Inflammatory macrophage (primary cell): Measurements from ENCODE around the gene NEK5.
"Not testable (repeated sequence)": the region's sequence is repeated elsewhere in the genome, so short reads cannot be mapped to it uniquely, and the experiment has no call there.

Source experiments
- DNase-seq, 2 donors: peaks; one replicate each; pipeline ENCODE4 v3.0.0-alpha.2; 2020 to 2022

Gene NEK5

DNA sequence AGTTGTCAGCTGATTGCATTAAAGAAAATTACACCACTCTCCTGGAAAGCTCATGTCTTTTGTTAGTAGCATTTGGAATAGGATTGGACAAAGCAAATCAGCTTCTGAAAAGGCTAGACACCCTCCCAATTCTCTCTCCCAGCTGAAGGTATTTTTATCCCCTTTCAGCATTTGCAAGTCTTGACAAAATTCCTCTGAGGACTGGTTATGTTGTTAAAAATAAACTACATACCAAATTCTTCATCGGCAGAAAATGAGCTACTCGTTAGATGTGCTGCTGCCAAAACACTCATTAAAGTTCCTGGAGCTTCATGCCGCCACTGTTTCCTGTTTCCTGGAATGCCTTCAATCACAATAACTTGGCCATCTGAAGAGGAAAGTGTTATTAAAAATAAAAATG is 67.3 kb downstream of the NEK5 start:
- no peak for DNase-seq

DNA sequence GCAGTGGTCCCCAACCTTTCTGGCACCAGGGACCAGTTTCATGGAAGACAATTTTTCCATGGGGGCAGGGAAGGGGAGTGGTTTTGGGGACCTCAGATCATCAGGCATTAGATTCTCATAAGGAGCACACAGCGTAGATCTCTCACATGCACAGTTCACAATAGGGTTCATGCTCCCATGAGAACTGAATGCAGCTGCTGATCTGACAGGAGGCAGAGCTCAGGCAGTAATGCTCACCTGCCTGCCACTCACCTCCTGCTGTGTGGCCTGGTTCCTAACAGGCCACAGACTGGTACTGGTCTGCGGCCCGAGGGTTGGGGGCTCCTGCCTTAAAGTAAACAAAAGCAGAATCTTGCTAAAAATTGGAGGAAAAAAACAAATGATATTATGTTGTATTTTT is 67.8 kb downstream of the NEK5 start:
- not testable (repeated sequence) for DNase-seq

DNA sequence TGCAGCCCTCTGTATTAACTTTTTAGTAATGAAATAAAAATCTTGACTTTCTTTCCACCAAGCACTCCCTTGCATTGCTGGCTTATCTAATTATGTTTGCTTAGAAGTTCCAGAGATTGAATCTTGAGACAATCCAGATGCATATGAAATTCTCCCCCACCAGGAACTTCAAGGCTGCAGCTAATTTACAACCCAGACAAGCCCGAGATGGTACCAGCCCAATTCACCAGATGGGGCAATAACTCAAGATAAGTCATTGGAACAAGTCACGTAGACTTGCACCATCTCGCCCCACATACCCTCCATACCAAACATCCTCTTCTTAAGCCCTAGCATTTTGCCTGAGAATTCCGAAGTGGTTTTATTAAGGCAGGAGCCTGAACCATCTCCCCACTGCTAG is 75.4 kb downstream of the NEK5 start:
- DNase-seq, result no peak

- no peak for DNase-seq
These were observed 77.5 kb downstream of the NEK5 start for GRCh38 chr13:52051400-52051799.

DNA sequence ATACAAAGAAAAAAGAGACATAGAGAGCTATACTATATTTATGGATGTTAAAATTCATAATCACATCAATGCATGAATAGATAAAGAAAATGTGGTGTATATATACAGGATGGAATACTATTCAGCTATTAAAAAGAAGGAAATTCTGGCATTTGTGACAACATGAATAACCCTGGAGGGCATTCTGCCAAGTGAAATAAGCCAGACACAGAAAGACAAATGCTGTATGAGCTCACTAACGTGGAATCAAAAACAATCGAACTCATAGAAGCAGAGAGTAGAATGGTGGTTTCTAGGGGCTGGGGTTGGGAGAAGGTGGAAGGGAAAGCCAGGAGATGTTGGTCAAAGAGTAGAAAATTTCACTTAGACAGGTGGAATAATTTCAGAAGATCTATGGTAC is 80.4 kb downstream of the NEK5 start:
- no peak for DNase-seq

DNA sequence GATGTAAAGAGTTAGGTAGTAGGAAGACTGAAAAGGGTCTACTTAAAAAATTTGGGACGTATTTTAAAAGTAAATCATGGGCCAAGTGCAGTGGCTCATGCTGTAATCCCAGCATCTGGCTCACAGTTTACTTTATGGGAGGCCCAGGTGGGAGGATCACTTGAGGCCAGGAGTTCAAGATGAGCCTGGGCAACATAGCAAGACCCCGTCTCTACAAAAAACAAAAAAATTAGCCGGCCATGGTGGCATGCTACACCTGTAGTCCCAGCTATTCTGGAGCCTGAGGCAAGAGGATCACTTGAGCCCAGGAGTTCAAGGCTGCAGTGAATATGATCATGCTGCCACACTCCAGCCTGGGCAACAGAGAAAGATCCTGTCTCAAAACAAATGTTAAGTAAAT is 81.4 kb downstream of the NEK5 start:
- no peak for DNase-seq

DNA sequence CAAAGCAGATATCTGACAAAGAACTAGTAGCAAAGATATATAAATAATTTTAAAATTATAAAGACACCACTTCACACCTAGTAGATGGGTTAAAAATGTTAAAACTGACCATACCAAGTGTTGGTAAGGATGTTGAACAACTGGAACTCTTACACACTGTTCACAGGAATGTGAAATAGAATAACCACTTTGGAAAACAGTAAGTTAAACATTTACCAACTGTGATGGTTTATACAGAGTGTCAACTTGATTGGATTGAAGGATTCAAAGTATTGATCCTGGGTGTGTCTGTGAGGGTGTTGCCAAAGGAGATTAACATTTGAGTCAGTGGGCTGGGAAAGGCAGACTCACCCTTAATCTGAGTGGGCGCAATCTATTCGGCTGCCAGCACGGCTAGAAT is 85.2 kb downstream of the NEK5 start:
- no peak for DNase-seq

- no peak for DNase-seq
These were observed 92.8 kb downstream of the NEK5 start for GRCh38 chr13:52036037-52036436.

- no peak for DNase-seq
These were observed 94.2 kb downstream of the NEK5 start for GRCh38 chr13:52034616-52035226.

- no peak for DNase-seq
These were observed 95.8 kb downstream of the NEK5 start for GRCh38 chr13:52033039-52033438.

- not testable (repeated sequence) for DNase-seq
These were observed 98.5 kb downstream of the NEK5 start for GRCh38 chr13:52030401-52030800.

GRCh38 chr13:52029569-52029968 is 99.3 kb downstream of the NEK5 start:
- no peak for DNase-seq

- DNase-seq, result no peak
These were observed 101.0 kb downstream of the NEK5 start for GRCh38 chr13:52027832-52028231.

- no peak for DNase-seq
These were observed 102.6 kb downstream of the NEK5 start for GRCh38 chr13:52026246-52026626.

DNA sequence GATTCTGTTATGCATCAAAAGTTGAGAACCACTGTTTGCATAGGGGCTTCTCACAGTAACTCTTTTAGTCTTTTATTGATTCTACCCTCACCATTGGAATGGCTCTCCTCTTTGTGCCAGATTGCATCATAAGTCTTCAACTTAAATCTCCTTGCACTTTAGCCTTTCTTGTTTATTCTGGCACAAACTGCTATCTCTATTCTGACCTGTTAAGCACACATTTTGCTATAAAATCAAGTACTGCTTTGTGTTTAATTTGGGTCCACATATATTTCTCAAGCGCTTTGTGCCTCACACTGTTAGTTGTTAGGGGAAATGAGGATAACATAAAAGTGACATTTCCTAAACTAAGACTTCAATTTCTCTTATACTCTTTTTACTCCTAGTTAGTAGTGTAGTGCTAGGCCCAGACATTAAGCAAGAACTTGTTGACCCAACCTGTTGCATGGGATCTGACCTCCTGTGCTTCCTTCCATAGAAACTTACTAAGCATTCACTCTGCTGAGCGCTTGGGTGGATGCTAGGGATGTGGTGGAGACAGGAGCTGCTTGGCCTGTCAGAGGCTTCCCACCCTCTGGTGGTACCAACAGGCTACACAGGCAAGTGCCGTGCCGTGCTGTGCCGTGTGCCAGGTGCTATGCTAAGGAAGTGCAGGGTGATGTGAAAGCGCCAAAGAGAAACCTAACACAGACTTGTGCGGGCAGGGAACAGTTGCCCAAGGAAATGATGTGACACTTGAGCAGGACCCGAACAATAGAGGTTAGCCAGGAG is 103.2 kb downstream of the NEK5 start:
- DNase-seq, result no peak

GRCh38 chr13:52024481-52024880 is 104.4 kb downstream of the NEK5 start, which contains the start of gene UTP14C:
Gene UTP14C, plus strand, starts transcription at chr13:52024691. Its CDS starts 4,114 bp downstream, at chr13:52028805.
- DNase-seq, result no peak

- DNase-seq, result no peak
These were observed 106.5 kb downstream of the NEK5 start for GRCh38 chr13:52022356-52022755.

- DNase-seq, result no peak
These were observed 108.7 kb downstream of the NEK5 start for GRCh38 chr13:52020191-52020590.

DNA sequence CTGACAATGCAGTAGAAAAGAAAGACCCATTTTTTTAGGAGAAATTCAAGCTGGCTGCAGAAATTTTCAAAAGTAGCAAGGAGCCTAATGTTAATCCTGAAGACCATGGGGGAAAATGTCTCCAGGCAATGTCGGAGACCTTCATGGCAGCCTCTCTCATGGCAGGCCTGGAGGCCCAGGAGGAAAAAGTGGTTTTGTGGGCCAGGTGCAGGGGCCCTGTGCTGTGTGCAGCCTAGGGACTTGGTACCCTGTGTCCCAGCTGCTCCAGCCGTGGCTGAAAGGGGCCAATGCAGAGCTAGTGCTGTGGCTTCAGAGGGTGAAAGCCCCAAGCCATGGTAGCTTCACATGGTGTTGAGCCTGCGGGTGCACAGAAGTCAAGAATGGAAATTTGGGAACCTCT is 112.6 kb downstream of the NEK5 start:
- no peak for DNase-seq

GRCh38 chr13:52012512-52012836 is 116.4 kb downstream of the NEK5 start:
- no peak for DNase-seq

DNA sequence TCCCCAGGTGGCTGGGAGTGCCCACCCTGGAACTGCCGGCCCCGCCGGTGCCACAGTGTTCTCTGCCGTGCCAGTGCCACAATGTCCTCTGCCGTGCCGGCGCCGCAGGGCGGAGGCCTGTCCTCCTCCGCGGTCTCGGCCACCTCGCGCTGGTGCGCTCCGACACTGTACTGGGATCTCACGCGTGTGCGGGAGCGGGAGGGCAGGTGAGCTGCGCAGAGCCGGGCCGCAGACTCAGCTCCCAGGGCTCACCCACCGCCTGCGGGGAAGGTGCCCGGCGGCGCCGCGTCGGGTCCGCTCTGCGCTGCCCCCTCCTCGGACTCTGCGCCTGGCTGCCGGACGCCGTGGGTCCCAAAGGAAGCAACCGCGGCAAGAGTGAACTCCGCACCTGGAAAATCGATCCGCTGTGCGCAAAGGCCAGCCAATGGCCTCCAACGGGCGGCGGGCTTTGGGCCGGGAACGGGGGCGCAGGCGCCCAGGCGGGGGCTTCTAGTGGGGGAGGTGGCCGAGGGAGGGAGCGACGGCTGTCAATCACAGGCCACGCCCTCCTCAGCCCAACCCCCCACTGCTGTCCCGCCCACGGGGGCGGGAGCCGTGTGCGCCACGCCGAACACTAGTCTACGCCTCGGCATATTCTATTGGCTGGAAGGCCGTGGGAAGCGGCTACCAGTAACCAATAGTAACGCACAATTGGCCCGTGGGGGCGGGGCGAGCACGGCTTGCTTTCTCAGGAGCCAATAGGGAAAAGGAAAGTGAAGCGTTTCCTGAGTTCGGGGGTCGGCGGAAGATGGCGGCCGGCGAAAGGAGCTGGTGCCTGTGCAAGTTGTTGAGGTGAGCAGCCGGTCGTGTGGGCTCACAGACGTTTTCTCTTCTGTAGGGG is 117.0 kb downstream of the NEK5 start, which contains the start of gene ALG11:
TSS of gene ALG11 (plus strand) at position 767 of the 880 bp plus-strand sequence. CDS start at position 788, 21 bp downstream.
- peak; percentile 99 to 100 for DNase-seq

GRCh38 chr13:52010890-52011631 is 117.8 kb downstream of the NEK5 start, which contains the start of gene ATP7B:
Gene ATP7B, minus strand, starts transcription at chr13:52011450. Its CDS starts 113 bp downstream, at chr13:52011337.
- no peak for DNase-seq

GRCh38 chr13:52009946-52010345 is 118.9 kb downstream of the NEK5 start:
- no peak for DNase-seq
